ENCODE data around the gene THNSL1.

DNA sequence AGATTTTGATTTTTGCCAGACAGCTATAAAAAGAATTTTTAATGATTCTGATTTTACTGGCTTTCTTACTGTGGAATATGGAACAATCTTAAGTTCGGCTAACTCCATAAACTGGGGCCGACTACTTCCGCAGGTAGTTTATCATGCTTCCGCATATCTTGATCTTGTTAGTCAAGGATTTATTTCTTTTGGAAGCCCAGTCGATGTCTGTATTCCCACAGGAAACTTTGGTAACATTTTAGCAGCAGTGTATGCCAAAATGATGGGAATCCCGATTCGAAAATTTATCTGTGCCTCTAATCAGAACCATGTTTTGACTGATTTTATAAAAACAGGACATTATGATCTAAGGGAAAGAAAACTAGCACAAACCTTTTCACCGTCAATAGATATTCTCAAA lies 8.1 kb downstream of the THNSL1 start:
- TF ChIP-seq, protein P1, sequence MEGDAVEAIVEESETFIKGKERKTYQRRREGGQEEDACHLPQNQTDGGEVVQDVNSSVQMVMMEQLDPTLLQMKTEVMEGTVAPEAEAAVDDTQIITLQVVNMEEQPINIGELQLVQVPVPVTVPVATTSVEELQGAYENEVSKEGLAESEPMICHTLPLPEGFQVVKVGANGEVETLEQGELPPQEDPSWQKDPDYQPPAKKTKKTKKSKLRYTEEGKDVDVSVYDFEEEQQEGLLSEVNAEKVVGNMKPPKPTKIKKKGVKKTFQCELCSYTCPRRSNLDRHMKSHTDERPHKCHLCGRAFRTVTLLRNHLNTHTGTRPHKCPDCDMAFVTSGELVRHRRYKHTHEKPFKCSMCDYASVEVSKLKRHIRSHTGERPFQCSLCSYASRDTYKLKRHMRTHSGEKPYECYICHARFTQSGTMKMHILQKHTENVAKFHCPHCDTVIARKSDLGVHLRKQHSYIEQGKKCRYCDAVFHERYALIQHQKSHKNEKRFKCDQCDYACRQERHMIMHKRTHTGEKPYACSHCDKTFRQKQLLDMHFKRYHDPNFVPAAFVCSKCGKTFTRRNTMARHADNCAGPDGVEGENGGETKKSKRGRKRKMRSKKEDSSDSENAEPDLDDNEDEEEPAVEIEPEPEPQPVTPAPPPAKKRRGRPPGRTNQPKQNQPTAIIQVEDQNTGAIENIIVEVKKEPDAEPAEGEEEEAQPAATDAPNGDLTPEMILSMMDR (conservative IDR thresholded peaks at IDR 0.05): no peak
- TF ChIP-seq ZFX (IDR thresholded peaks at IDR 0.05): no peak
